Left hindlimb (tissue), 1 donor: ENCODE data around the gene PFDN5.
"Not testable (repeated sequence)": the region's sequence is repeated elsewhere in the genome, so short reads cannot be mapped to it uniquely, and the experiment has no call there.

Experiments used
- DNase-seq: peaks from one replicate; pipeline ENCODE4 v3.0.0-alpha.2; 2018

Gene PFDN5

GRCh38 chr12:53328043-53328435, 32.7 kb downstream of the PFDN5 start:
- DNase-seq: no peak

DNA sequence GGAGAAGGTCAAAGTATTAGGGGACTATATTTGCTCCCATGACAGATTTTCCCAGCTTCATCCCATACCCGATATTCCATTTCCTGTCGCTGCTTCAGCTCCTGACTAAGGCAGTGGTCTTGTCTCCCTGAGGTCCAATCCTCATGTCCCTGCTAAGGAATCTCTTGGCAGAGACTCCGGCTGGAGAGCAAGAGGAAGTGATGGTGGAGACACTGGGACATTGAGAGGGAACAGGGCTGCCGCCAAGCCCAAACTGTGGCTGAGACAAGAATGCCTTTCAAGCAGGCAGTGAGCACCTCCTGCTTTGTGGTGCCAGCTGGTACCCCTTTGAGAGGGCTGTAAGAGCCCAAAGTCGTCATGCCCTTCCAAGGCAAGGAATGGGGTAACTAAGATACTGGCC, 35.3 kb downstream of the PFDN5 start:
- no peak for DNase-seq

DNA sequence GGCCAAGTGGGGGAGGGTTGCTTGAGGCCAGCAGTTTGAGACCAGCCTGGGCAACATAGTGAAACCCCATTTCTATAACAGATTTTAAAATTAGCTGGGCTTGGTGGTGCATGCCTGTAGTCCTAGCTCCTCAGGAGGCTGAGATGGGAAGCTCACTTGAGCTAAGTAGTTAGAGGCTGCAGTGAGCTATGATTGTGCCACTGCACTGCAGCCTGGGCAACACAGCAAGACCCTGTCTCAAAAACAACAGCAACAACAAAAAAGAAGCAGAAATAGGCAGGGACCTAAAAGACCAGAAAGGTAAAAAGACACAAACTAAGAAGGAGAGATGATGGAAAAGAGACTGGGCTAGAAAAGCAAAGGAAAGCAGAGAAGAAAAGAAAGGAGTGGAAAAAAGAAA, 37.0 kb downstream of the PFDN5 start:
- not testable (repeated sequence) for DNase-seq

DNA sequence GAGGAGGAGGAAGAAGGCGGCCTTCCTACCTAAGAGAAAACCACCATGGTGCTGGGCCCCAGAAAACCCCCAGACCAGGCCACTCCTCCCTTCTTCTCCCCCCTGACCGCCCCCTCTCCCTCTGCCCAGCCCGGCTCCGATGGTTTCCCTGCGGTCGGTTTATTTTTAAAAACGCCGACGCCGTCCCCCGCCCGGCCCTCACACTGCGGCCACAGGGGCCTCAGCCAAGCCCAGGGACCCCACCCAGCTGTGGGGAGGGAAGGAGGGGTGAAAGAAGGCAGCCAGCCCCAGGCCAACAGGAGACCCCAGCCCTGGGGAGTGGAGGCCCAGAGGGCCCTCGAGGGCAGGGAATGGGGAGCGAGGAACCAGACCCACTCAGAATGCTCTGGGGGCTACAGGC, 37.4 kb downstream of the PFDN5 start:
- DNase-seq: peak; percentile 75

DNA sequence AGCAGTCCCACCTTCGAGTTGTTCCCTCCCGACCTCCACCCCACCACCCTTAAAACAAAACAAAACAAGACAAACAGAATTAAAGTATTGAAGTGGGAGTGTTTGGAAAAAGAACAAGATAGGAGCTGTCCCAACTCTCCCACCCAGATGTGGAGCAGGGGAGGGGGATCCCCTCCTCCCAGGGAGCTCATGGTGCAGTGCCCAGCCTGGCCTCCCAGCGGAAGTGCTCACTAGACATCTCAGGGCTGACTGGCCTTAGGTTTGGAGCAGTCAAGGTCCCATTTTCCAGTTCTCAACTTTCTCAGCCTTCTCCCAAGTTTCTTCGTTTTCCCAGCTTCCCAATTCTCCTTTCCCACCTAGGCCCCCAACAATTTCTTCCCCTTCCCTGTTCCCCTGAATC, 37.9 kb downstream of the PFDN5 start:
- DNase-seq: no peak

GRCh38 chr12:53333845-53334244, 38.5 kb downstream of the PFDN5 start:
- peak; percentile 62 for DNase-seq

- no peak for DNase-seq
These were observed 39.5 kb downstream of the PFDN5 start for GRCh38 chr12:53334822-53335221.

- peak; percentile 79 for DNase-seq
These were observed 40.9 kb downstream of the PFDN5 start, which contains the start of gene SP7 for GRCh38 chr12:53336181-53336681. Gene SP7, minus strand, starts transcription at chr12:53336354. Its CDS starts 708 bp downstream, at chr12:53335646.

DNA sequence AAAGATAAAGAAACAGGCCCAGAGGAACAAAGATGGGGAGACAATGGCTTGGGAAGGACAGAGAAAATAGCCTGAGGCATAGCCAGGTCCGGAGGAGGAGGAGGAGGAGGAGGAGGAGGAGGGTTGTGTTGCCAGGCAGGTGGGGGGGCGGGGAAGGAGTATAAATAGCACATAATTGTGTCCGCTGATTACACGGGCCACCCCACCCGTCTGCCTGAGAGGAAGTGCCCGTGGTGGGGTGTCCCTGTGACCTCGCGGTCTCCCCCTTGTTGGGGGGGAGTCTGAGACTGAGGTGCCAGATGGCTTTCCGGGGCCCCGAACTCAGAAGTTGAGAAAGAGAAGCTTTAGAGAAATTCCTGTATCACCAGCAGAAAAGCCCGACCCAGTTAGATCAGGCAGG, 42.7 kb downstream of the PFDN5 start:
- DNase-seq: no peak

DNA sequence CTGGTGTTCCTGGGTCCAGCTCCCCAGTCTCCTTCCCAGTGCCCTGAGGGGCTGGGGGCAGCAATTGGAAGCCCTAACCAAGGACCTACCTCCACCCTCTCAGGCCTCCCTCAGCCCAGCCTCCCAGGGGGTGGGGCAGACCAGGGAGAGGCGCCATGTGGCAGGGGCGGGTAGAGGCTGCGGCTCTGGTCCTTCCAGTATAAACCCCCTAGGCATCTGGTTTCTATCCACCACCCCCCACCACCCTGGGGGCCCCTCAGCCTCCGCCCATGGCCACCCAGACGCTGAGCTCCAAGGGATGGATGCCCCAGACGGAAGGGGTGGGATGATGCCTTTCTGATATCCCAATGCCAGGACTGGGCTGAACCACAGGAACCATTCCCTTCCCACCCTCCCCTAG, 43.6 kb downstream of the PFDN5 start:
- DNase-seq: peak; percentile 79

DNA sequence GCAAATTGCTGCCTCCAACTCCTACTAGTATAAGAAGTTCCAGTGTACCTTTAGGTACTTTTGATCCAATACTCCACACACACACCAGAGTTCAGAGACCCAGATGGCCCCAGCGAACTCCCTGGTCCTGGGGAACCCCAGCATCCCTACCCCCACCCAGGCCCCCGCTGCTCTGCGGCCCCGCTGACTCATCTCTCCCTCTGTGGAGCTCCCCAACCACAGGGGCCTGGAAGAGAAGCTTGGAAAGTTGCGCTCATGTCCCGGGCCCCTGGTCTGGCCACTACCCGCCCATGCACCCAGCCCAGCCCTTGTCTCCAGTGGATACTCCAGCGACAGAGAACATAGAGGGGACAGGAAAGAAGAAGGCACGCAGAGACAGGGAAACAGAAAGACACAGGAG, 45.1 kb downstream of the PFDN5 start:
- DNase-seq: no peak

DNA sequence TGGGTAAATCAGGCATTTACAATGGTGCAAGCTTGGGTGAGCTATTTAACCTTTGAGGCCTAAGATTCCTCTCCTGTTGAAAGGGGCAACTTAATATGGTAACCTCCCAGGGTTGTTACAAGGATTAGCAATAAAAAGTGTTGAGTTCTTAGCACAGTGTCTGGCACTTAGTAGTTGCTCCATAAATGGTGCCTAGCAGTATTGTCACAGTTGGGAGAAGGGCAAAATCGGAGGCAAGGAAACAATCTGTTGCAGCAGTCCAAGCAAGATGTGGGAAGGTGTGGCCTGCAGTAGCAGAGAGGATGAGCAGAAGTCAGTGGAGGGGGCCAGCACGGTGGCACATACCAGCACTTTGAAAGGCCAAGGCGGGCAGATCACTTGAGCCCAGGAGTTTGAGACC, 48.1 kb downstream of the PFDN5 start:
- DNase-seq: no peak

- no peak for DNase-seq
These were observed 48.6 kb downstream of the PFDN5 start for GRCh38 chr12:53343969-53344368.

DNA sequence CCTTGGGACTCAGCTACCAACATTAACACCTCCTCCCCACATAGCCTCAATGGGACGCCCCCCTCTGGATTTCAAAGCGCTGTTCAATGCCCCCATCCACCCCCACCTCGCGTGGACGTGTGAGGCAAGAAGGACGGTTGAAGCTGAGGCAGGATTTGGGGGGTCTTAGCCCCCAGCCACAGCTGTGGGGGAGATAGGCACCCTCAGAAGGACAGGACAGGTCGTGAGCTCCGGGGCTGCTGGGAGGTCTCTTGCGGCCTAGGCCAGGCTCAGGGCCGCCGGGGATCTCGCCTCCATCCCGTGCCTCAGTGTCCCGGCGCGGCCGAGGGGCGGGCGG, 49.1 kb downstream of the PFDN5 start:
- no peak for DNase-seq

DNA sequence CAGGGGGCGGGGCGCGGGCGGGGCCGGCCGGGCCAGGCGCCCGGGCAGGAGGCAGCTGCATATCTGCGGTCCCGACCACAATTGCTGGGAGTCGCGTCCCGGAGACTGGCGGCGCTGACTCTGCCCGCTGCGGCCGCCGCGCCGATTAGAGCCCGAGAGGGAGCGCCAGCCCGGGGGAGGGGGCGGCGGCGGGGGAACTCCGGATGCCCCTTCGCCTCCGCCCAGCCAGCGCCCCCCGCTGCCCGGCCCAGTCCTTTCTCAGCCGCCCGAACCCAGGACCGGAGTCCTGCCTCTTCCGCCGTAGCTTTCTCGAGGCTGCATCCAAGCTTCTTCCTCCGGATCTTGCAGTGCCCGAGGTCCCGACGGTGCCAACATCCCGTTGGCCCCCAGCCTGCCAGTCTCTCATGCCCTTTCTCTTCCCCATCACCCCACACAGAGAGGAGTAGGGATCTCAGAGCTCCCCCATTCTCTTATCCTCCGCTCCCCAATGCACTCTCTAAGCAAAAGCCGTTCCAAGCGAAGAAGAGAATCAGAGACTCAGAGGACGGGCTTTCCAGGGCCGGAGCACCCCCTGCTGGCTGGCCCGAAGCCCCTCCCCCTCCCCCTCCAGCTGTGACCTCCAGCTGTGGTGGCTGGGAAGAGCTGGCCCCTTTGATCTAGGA, 49.6 kb downstream of the PFDN5 start:
- peak; percentile 89 for DNase-seq

- DNase-seq: peak; percentile 85
These were observed 50.3 kb downstream of the PFDN5 start for GRCh38 chr12:53345486-53346188.

- DNase-seq: no peak
These were observed 51.1 kb downstream of the PFDN5 start for GRCh38 chr12:53346491-53346890.

- no peak for DNase-seq
These were observed 52.6 kb downstream of the PFDN5 start for GRCh38 chr12:53347905-53348304.
